Liver (tissue), 9 donors: ENCODE data around the gene IFNGR2. TPM values are rescaled to one million over a fixed set of nuclear protein-coding genes. Genes with fewer than 3 reads are reported as not detected.

Experiments
- DNase-seq: peaks from one replicate; pipeline ENCODE4 v3.0.0-alpha.2; 2017; ENCODE audit warnings: low spot score
- H3K27ac ChIP-seq, 2 donors: one replicate each; pipeline ENCODE4 v1.7.0; 2013; ENCODE audit warnings: inconsistent platforms in 2 of 2, low read length in 2 of 2, control low read depth in 1 of 2, low read depth in 1 of 2, mild to moderate bottlenecking in 1 of 2
- H3K27me3 ChIP-seq, 4 donors: one replicate each; pipeline versions ENCODE4 v1.6.1 to v1.7.0; 2013; ENCODE audit warnings: low read length in 3 of 4, inconsistent platforms in 1 of 4, mild to moderate bottlenecking in 1 of 4, moderate library complexity in 1 of 4; ENCODE audit not compliant: control insufficient read depth in 4 of 4, insufficient read depth in 4 of 4
- H3K36me3 ChIP-seq, 4 donors: one replicate each; pipeline versions ENCODE4 v1.6.1 to v1.7.0; 2013; ENCODE audit warnings: low read length in 3 of 4, mild to moderate bottlenecking in 3 of 4, low read depth in 1 of 4, moderate library complexity in 1 of 4; ENCODE audit not compliant: control insufficient read depth in 4 of 4, insufficient read depth in 3 of 4
- H3K4me1 ChIP-seq, 4 donors: one replicate each; pipeline versions ENCODE4 v1.6.1 to v1.7.0; 2013; ENCODE audit warnings: low read length in 3 of 4, mild to moderate bottlenecking in 3 of 4, moderate library complexity in 1 of 4; ENCODE audit not compliant: control insufficient read depth in 4 of 4, insufficient read depth in 4 of 4
- H3K4me3 ChIP-seq, 3 donors: one replicate each; pipeline versions ENCODE4 v1.6.1 to v1.7.0; 2013; ENCODE audit warnings: low read length in 3 of 3, control low read depth in 1 of 3, low read depth in 1 of 3, mild to moderate bottlenecking in 1 of 3
- H3K9ac ChIP-seq, 2 donors: one replicate each; pipeline ENCODE4 v1.7.0; 2013; ENCODE audit warnings: low read length in 2 of 2, mild to moderate bottlenecking in 2 of 2, moderate library complexity in 2 of 2, control low read depth in 1 of 2, low read depth in 1 of 2
- H3K9me3 ChIP-seq, 4 donors: one replicate each; pipeline versions ENCODE4 v1.6.1 to v1.7.0; 2013; ENCODE audit warnings: low read length in 3 of 4; ENCODE audit not compliant: control insufficient read depth in 4 of 4
- EGR1 ChIP-seq, 2 donors: IDR thresholded peaks; 2 replicates each; pipeline ENCODE4 v1.6.1; 2016 to 2018; ENCODE audit warnings: antibody characterized with exemption in 2 of 2, low read depth in 2 of 2
- FOXA2 ChIP-seq: IDR thresholded peaks from 2 replicates; pipeline ENCODE4 v1.6.1; 2016; ENCODE audit warnings: antibody characterized with exemption
- GABPA ChIP-seq, 2 donors: IDR thresholded peaks in 1 of 2; conservative IDR thresholded peaks in 1 of 2; 2 replicates each; pipeline ENCODE4 v1.6.1; 2016; ENCODE audit warnings: antibody characterized with exemption in 2 of 2, mild to moderate bottlenecking in 1 of 2, moderate library complexity in 1 of 2
- HNF4A ChIP-seq, 2 donors: conservative IDR thresholded peaks; 2 replicates each; pipeline ENCODE4 v1.6.1; 2016; ENCODE audit warnings: antibody characterized with exemption in 2 of 2, mild to moderate bottlenecking in 2 of 2
- HNF4G ChIP-seq: IDR thresholded peaks from 2 replicates; pipeline ENCODE4 v1.6.1; 2016; ENCODE audit warnings: antibody characterized with exemption
- JUND ChIP-seq, 2 donors: IDR thresholded peaks; 2 replicates each; pipeline ENCODE4 v1.6.1; 2016; ENCODE audit warnings: antibody characterized with exemption in 2 of 2
- NR2F2 ChIP-seq: IDR thresholded peaks from 2 replicates; pipeline ENCODE4 v1.6.1; 2016; ENCODE audit warnings: antibody characterized with exemption
- RAD21 ChIP-seq, 2 donors: IDR thresholded peaks; 2 replicates each; pipeline ENCODE4 v1.6.1; 2016; ENCODE audit warnings: antibody characterized with exemption in 2 of 2, mild to moderate bottlenecking in 2 of 2
- RXRA ChIP-seq, 2 donors: IDR thresholded peaks; 2 replicates each; pipeline ENCODE4 v1.6.1; 2017 to 2018; ENCODE audit warnings: antibody characterized with exemption in 2 of 2, mild to moderate bottlenecking in 1 of 2
- TAF1 ChIP-seq: conservative IDR thresholded peaks from 2 replicates; pipeline ENCODE4 v1.6.1; 2016; ENCODE audit warnings: antibody characterized with exemption, mild to moderate bottlenecking
- YY1 ChIP-seq: IDR thresholded peaks from 2 replicates; pipeline ENCODE4 v1.6.1; 2016; ENCODE audit warnings: antibody characterized with exemption, mild to moderate bottlenecking
- WGBS: extraction: QIAGEN DNeasy Blood & Tissue Kit; methylation state at CpG from one replicate; pipeline ENCODE4 v1.1.7; 2013; 5-methylcytosine and 5-hydroxymethylcytosine counted together
- polyA plus RNA-seq, 2 donors: library from polyadenylated mRNA; stranded (reverse) in 1 of 2; unstranded in 1 of 2; fragments of 200-250 nt in 1 of 2; fragments of >200 nt in 1 of 2; fragmentation: Nextera tagmentation in 1 of 2; extraction: Ambion mirVana in 1 of 2; gene quantifications; one replicate each; pipeline versions ENCODE4 v1.2.1 to v1.2.3, GENCODE V29; 2013 to 2015
- total RNA-seq, 2 donors: library from RNA; depleted of rRNA; stranded (reverse); fragments of >200 nt; gene quantifications; one replicate each; pipeline ENCODE4 v1.2.3, GENCODE V29; 2014
- TF ChIP-seq, protein P1 (sequence below): IDR thresholded peaks from 2 replicates; pipeline ENCODE4 v1.6.1; 2016; ENCODE audit warnings: antibody characterized with exemption, mild to moderate bottlenecking
- TF ChIP-seq, protein P2 (sequence below): IDR thresholded peaks from 2 replicates; pipeline ENCODE4 v1.6.1; 2016; ENCODE audit warnings: antibody characterized with exemption
- TF ChIP-seq, protein P3 (sequence below): fragments of 150-350 bp; IDR thresholded peaks from 2 replicates; pipeline ENCODE4 v1.5.1; 2017; ENCODE audit warnings: improper control_type of control experiment, low read depth, low read length; ENCODE audit not compliant: missing input control
- TF ChIP-seq, protein P4 (sequence below): IDR thresholded peaks from 2 replicates; pipeline ENCODE4 v1.6.1; 2016; ENCODE audit warnings: antibody characterized with exemption
- TF ChIP-seq, protein P5 (sequence below): IDR thresholded peaks from 2 replicates; pipeline ENCODE4 v1.6.1; 2016; ENCODE audit warnings: antibody characterized with exemption
- donor health status: healthy.
- donor health status: healthy.
- donor health status: healthy.
- donor health status: healthy.
- donor health status: healthy.

The IFNGR2 gene
- total and polyA plus RNA-seq, 4 donors, result 23.0 to 24.3 (median 23.4) TPM

DNA sequence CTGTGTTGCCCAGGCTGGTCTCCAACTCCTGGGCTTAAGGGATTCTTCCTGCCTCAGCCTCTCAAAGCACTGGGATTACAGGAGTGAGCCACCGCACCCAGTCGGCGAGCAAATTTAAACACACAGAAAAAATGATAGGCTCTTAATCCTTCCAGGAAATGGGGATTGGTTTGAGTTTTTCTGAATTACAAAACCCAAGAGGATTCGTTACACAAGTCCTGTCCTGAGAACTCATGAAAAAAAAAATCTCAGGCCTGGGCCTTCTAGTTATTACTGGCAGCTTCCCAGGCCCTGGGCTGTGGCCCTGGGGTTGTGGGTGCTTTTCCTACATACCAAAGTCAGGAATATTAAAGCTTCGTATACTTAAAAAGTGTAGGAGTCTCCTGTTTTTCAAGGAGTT, 6.3 kb upstream of the IFNGR2 start (continued):
- TF ChIP-seq, protein P1, sequence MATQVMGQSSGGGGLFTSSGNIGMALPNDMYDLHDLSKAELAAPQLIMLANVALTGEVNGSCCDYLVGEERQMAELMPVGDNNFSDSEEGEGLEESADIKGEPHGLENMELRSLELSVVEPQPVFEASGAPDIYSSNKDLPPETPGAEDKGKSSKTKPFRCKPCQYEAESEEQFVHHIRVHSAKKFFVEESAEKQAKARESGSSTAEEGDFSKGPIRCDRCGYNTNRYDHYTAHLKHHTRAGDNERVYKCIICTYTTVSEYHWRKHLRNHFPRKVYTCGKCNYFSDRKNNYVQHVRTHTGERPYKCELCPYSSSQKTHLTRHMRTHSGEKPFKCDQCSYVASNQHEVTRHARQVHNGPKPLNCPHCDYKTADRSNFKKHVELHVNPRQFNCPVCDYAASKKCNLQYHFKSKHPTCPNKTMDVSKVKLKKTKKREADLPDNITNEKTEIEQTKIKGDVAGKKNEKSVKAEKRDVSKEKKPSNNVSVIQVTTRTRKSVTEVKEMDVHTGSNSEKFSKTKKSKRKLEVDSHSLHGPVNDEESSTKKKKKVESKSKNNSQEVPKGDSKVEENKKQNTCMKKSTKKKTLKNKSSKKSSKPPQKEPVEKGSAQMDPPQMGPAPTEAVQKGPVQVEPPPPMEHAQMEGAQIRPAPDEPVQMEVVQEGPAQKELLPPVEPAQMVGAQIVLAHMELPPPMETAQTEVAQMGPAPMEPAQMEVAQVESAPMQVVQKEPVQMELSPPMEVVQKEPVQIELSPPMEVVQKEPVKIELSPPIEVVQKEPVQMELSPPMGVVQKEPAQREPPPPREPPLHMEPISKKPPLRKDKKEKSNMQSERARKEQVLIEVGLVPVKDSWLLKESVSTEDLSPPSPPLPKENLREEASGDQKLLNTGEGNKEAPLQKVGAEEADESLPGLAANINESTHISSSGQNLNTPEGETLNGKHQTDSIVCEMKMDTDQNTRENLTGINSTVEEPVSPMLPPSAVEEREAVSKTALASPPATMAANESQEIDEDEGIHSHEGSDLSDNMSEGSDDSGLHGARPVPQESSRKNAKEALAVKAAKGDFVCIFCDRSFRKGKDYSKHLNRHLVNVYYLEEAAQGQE, result no peak
- TF ChIP-seq, protein P2, sequence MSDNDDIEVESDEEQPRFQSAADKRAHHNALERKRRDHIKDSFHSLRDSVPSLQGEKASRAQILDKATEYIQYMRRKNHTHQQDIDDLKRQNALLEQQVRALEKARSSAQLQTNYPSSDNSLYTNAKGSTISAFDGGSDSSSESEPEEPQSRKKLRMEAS, result no peak
- TF ChIP-seq, protein P3, sequence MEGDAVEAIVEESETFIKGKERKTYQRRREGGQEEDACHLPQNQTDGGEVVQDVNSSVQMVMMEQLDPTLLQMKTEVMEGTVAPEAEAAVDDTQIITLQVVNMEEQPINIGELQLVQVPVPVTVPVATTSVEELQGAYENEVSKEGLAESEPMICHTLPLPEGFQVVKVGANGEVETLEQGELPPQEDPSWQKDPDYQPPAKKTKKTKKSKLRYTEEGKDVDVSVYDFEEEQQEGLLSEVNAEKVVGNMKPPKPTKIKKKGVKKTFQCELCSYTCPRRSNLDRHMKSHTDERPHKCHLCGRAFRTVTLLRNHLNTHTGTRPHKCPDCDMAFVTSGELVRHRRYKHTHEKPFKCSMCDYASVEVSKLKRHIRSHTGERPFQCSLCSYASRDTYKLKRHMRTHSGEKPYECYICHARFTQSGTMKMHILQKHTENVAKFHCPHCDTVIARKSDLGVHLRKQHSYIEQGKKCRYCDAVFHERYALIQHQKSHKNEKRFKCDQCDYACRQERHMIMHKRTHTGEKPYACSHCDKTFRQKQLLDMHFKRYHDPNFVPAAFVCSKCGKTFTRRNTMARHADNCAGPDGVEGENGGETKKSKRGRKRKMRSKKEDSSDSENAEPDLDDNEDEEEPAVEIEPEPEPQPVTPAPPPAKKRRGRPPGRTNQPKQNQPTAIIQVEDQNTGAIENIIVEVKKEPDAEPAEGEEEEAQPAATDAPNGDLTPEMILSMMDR, result no peak
- TF ChIP-seq RXRA (IDR thresholded peaks at IDR 0.05) (no peak), GABPA (IDR thresholded peaks at IDR 0.05 in 1 of 2, conservative IDR thresholded peaks at IDR 0.05 in 1 of 2) (no peak)

DNA sequence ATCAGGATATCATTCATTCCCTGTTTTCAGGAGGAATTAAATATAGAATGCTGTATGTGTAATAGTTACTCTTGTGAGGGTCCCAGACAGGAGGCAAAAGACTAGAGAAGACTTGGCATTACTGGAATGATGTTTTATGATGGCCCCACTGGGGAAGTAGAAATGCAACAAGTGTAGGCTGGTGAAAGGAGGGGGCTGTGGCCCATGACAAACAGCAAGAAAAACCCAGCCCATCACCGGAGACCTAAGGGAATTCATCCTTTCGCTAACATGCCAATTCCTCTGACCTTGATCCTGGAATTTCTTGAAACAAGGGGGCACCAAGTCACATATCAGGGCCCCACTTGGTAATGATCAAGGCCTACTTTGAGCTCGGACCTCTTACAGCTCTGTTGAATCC, 5.5 kb upstream of the IFNGR2 start:
- H3K9ac ChIP-seq, result no peak overlapping the region
- no peak for TF ChIP-seq RXRA (IDR thresholded peaks at IDR 0.05)
- TF ChIP-seq, protein P2, result no peak
- TF ChIP-seq HNF4G, result no peak
- TF ChIP-seq, protein P4, sequence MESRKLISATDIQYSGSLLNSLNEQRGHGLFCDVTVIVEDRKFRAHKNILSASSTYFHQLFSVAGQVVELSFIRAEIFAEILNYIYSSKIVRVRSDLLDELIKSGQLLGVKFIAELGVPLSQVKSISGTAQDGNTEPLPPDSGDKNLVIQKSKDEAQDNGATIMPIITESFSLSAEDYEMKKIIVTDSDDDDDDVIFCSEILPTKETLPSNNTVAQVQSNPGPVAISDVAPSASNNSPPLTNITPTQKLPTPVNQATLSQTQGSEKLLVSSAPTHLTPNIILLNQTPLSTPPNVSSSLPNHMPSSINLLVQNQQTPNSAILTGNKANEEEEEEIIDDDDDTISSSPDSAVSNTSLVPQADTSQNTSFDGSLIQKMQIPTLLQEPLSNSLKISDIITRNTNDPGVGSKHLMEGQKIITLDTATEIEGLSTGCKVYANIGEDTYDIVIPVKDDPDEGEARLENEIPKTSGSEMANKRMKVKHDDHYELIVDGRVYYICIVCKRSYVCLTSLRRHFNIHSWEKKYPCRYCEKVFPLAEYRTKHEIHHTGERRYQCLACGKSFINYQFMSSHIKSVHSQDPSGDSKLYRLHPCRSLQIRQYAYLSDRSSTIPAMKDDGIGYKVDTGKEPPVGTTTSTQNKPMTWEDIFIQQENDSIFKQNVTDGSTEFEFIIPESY, result no peak
- no peak for TF ChIP-seq RAD21 (IDR thresholded peaks at IDR 0.05)
- TF ChIP-seq JUND (IDR thresholded peaks at IDR 0.05), result no peak
- no peak for TF ChIP-seq HNF4A (conservative IDR thresholded peaks at IDR 0.05)
- TF ChIP-seq, protein P5, sequence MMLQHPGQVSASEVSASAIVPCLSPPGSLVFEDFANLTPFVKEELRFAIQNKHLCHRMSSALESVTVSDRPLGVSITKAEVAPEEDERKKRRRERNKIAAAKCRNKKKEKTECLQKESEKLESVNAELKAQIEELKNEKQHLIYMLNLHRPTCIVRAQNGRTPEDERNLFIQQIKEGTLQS, result no peak
- TF ChIP-seq, protein P3, result no peak
- TF ChIP-seq YY1, result no peak
- TF ChIP-seq GABPA (IDR thresholded peaks at IDR 0.05 in 1 of 2, conservative IDR thresholded peaks at IDR 0.05 in 1 of 2), result no peak
- no peak for TF ChIP-seq FOXA2
- TF ChIP-seq, protein P1, result no peak
- TF ChIP-seq NR2F2, result no peak
- TF ChIP-seq TAF1, result no peak
- TF ChIP-seq EGR1 (IDR thresholded peaks at IDR 0.05; ENCODE audit: low read depth in 2 of 2), result no peak
- H3K27ac ChIP-seq, result no peak overlapping the region
- no peak for DNase-seq
- 98% methylated on average over 3 of the region's 3 CpGs for whole genome bisulfite sequencing
- no peaks in the 10 kb centered on the region for H3K36me3 ChIP-seq
- no peaks in the 10 kb centered on the region for H3K9me3 ChIP-seq
- H3K27me3 ChIP-seq, result no peaks in the 10 kb centered on the region
- H3K4me1 ChIP-seq, result no peaks in the 10 kb centered on the region
- no peak overlapping the region for H3K4me3 ChIP-seq
